ENCODE measurements around the gene NAA15.

The NAA15 gene

GRCh38 chr4:139374251-139374650 lies 72.9 kb downstream of the NAA15 start:
- no peaks in the 10 kb centered on the region for H3K9me3 ChIP-seq (ENCODE audit: control insufficient read depth, insufficient read depth, low read length)
- H3K4me2 ChIP-seq (ENCODE audit: low read length) = no peak overlapping the region
- H3K79me2 ChIP-seq (ENCODE audit: control insufficient read depth, low read length) = peaks cover 4% of the 10 kb centered on the region; the same call in 1 of the 2 replicates
- H3K4me3 ChIP-seq (ENCODE audit: low read length) = no peak overlapping the region
- peaks cover 7% of the 10 kb centered on the region; the same call in 1 of the 2 replicates for H3F3A ChIP-seq (ENCODE audit: control insufficient read depth, insufficient read depth)
- H3K36me3 ChIP-seq (ENCODE audit: control insufficient read depth, low read length) = peaks cover 86% of the 10 kb centered on the region
- no peak overlapping the region for H3K27ac ChIP-seq (ENCODE audit: low read depth, low read length)
- H3K27me3 ChIP-seq (ENCODE audit: control insufficient read depth, low read length) = no peaks in the 10 kb centered on the region
- no peaks in the 10 kb centered on the region for H3K9me2 ChIP-seq (replicated peaks; ENCODE audit: control insufficient read depth, low read length)
- no peaks in the 10 kb centered on the region for H3K4me1 ChIP-seq (ENCODE audit: control insufficient read depth, low read length)
- no peaks in the 10 kb centered on the region for H4K20me1 ChIP-seq (ENCODE audit: control insufficient read depth, insufficient read depth, low read depth, low read length)
- TF ChIP-seq CTCF (IDR thresholded peaks at IDR 0.05; ENCODE audit: low read depth, low read length, poor library complexity, severe bottlenecking) (no peak), EZH2phosphoT487 (IDR thresholded peaks at IDR 0.05; ENCODE audit: borderline replicate concordance, low read length) (no peak)

- Histone ChIP-seq H3F3A (ENCODE audit: control insufficient read depth, insufficient read depth) (no peaks in the 10 kb centered on the region; the same call in 1 of the 2 replicates), H3K79me2 (ENCODE audit: control insufficient read depth, low read length) (no peaks in the 10 kb centered on the region), H3K27ac (ENCODE audit: low read depth, low read length) (no peak overlapping the region), H4K20me1 (ENCODE audit: control insufficient read depth, insufficient read depth, low read depth, low read length) (no peaks in the 10 kb centered on the region; the same call in 1 of the 2 replicates), H3K36me3 (ENCODE audit: control insufficient read depth, low read length) (peaks cover 93% of the 10 kb centered on the region), H3K4me2 (ENCODE audit: low read length) (no peak overlapping the region), H3K27me3 (ENCODE audit: control insufficient read depth, low read length) (no peaks in the 10 kb centered on the region), H3K4me1 (ENCODE audit: control insufficient read depth, low read length) (no peaks in the 10 kb centered on the region), H3K9me3 (ENCODE audit: control insufficient read depth, insufficient read depth, low read length) (no peaks in the 10 kb centered on the region), H3K9me2 (replicated peaks; ENCODE audit: control insufficient read depth, low read length) (no peaks in the 10 kb centered on the region), H3K4me3 (ENCODE audit: low read length) (no peak overlapping the region)
- TF ChIP-seq EZH2phosphoT487 (IDR thresholded peaks at IDR 0.05; ENCODE audit: borderline replicate concordance, low read length) = no peak
- TF ChIP-seq CTCF (IDR thresholded peaks at IDR 0.05; ENCODE audit: low read depth, low read length, poor library complexity, severe bottlenecking) = no peak
Observed at GRCh38 chr4:139386421-139386820, 85.1 kb downstream of the NAA15 start.

- Histone ChIP-seq H3K79me2 (ENCODE audit: control insufficient read depth, low read length) (no peaks in the 10 kb centered on the region), H3K9me3 (ENCODE audit: control insufficient read depth, insufficient read depth, low read length) (no peaks in the 10 kb centered on the region), H3K4me1 (ENCODE audit: control insufficient read depth, low read length) (no peaks in the 10 kb centered on the region), H3K9me2 (replicated peaks; ENCODE audit: control insufficient read depth, low read length) (no peaks in the 10 kb centered on the region), H4K20me1 (ENCODE audit: control insufficient read depth, insufficient read depth, low read depth, low read length) (no peaks in the 10 kb centered on the region; the same call in 1 of the 2 replicates), H3K27me3 (ENCODE audit: control insufficient read depth, low read length) (no peaks in the 10 kb centered on the region), H3K36me3 (ENCODE audit: control insufficient read depth, low read length) (peaks cover 93% of the 10 kb centered on the region), H3F3A (ENCODE audit: control insufficient read depth, insufficient read depth) (no peaks in the 10 kb centered on the region), H3K27ac (ENCODE audit: low read depth, low read length) (no peak overlapping the region), H3K4me3 (ENCODE audit: low read length) (no peak overlapping the region), H3K4me2 (ENCODE audit: low read length) (no peak overlapping the region)
- no peak for TF ChIP-seq EZH2phosphoT487 (IDR thresholded peaks at IDR 0.05; ENCODE audit: borderline replicate concordance, low read length)
- no peak for TF ChIP-seq CTCF (IDR thresholded peaks at IDR 0.05; ENCODE audit: low read depth, low read length, poor library complexity, severe bottlenecking)
Observed at GRCh38 chr4:139389102-139389501, 87.8 kb downstream of the NAA15 start.
